Activated CD4-positive, alpha-beta T cell treated with anti-CD3 and anti-CD28 coated beads, Interleukin-2, amount 50 U/mL, for 4 hours (primary cell): ENCODE data around the gene TMEM74B.

Source experiments
- DNase-seq, 2 experiments: peaks; one replicate each; pipeline ENCODE4 v3.0.0-alpha.2; 2020

The TMEM74B gene

GRCh38 chr20:1204576-1204975 lies 19.8 kb upstream of the TMEM74B start:
- DNase-seq, result no peak

GRCh38 chr20:1204113-1204512 lies 19.3 kb upstream of the TMEM74B start:
- DNase-seq, result no peak

- DNase-seq, result no peak
Observed at GRCh38 chr20:1203630-1204029, 18.8 kb upstream of the TMEM74B start.

GRCh38 chr20:1202762-1203504 lies 18.2 kb upstream of the TMEM74B start, which contains the start of gene C20orf202:
C20orf202 (plus strand) TSS chr20:1203454; CDS start chr20:1203586, 132 bp downstream.
- DNase-seq, result no peak

GRCh38 chr20:1199964-1200363 lies 15.2 kb upstream of the TMEM74B start:
- DNase-seq, result no peak

- DNase-seq, result no peak
Observed at GRCh38 chr20:1199212-1199873, 14.6 kb upstream of the TMEM74B start.

- no peak for DNase-seq
Observed at GRCh38 chr20:1198751-1199150, 14.0 kb upstream of the TMEM74B start.

- DNase-seq, result no peak
Observed at GRCh38 chr20:1197801-1198200, 13.0 kb upstream of the TMEM74B start.

- no peak for DNase-seq
Observed at GRCh38 chr20:1196634-1197033, 11.9 kb upstream of the TMEM74B start.

- DNase-seq, result no peak
Observed at GRCh38 chr20:1195226-1195625, 10.4 kb upstream of the TMEM74B start.

GRCh38 chr20:1191299-1191698 lies 6.5 kb upstream of the TMEM74B start:
- DNase-seq, result no peak

- no peak for DNase-seq
Observed at GRCh38 chr20:1190847-1191246, 6.1 kb upstream of the TMEM74B start.

- no peak for DNase-seq
Observed at GRCh38 chr20:1189827-1190226, 5.0 kb upstream of the TMEM74B start.

GRCh38 chr20:1188347-1188746 lies 3.6 kb upstream of the TMEM74B start:
- DNase-seq, result no peak

- no peak for DNase-seq
Observed at GRCh38 chr20:1187605-1188171, 2.9 kb upstream of the TMEM74B start.

- no peak for DNase-seq
Observed at GRCh38 chr20:1186367-1186991, 1.7 kb upstream of the TMEM74B start.

- DNase-seq, result peak; percentile 13 to 16
Observed at GRCh38 chr20:1185790-1186334, 1.1 kb upstream of the TMEM74B start.

GRCh38 chr20:1185316-1185741 lies 548 bp upstream of the TMEM74B start:
- no peak for DNase-seq

- DNase-seq, result no peak
Observed at GRCh38 chr20:1184260-1184637, 532 bp downstream of the TMEM74B start.

GRCh38 chr20:1183153-1183552 lies 1.6 kb downstream of the TMEM74B start:
- no peak for DNase-seq

- no peak for DNase-seq
Observed at GRCh38 chr20:1182106-1182505, 2.7 kb downstream of the TMEM74B start.

- DNase-seq, result no peak
Observed at GRCh38 chr20:1180949-1181348, 3.8 kb downstream of the TMEM74B start.

GRCh38 chr20:1178623-1179022 lies 6.2 kb downstream of the TMEM74B start:
- no peak for DNase-seq
